Testis (tissue), 3 donors: ENCODE measurements around the gene SATB2. TPM values are rescaled to one million over a fixed set of nuclear protein-coding genes. Genes with fewer than 3 reads are reported as not detected.

Experiments used
- DNase-seq: peaks from one replicate; pipeline ENCODE4 v3.0.0-alpha.2; 2019
- H3K27ac ChIP-seq, 2 donors: fragments of 200-600 bp; sonication (generic); one replicate each; pipeline ENCODE4 v1.5.1; 2019
- H3K27me3 ChIP-seq: fragments of 200-600 bp; sonication (generic); one replicate; pipeline ENCODE4 v1.5.1; 2019
- H3K36me3 ChIP-seq: fragments of 200-600 bp; sonication (generic); one replicate; pipeline ENCODE4 v1.5.1; 2017; ENCODE audit warnings: low read depth; ENCODE audit errors: missing control alignments
- H3K4me1 ChIP-seq: fragments of 200-600 bp; sonication (generic); one replicate; pipeline ENCODE4 v1.5.1; 2019
- H3K4me3 ChIP-seq, 2 donors: fragments of 200-600 bp; sonication (generic); one replicate each; pipeline ENCODE4 v1.5.1; 2017 to 2019
- H3K9me3 ChIP-seq: fragments of 200-600 bp; sonication (generic); one replicate; pipeline ENCODE4 v1.5.1; 2017
- POLR2A ChIP-seq: fragments of 450-650 bp; IDR thresholded peaks from one replicate; pipeline ENCODE4 v1.6.1; 2017; ENCODE audit warnings: antibody characterized with exemption, mild to moderate bottlenecking, moderate library complexity
- WGBS, 2 donors: methylation state at CpG; one replicate each; pipeline ENCODE4 v1.1.5; 2018; 5-methylcytosine and 5-hydroxymethylcytosine counted together
- intact Hi-C: fragments of 100-400 bp; cut with DNase I; formaldehyde crosslinking; loops from one replicate; pipeline ENCODE4 v1.15.1; 2023; ENCODE audit warnings: low total_unique reads
- polyA plus RNA-seq: library from polyadenylated mRNA; stranded (reverse); fragments of 350-450 nt; fragmentation: Illumina TruSeq; extraction: RNeasy Lipid Tissue Mini Kit (QIAGEN cat#74804); gene quantifications from one replicate; pipeline ENCODE4 v1.2.3, GENCODE V29; 2014; ENCODE audit warnings: low read depth, low replicate concordance; ENCODE audit not compliant: insufficient read depth
- total RNA-seq, 2 donors: library from RNA; depleted of rRNA; stranded (reverse); fragments of >200 nt; gene quantifications; one replicate each; pipeline ENCODE4 v1.2.3, GENCODE V29; 2016
- TF ChIP-seq, protein P1 (sequence below), 3 experiments: fragments of 450-650 bp in 2 of 3; fragments of 200-600 bp in 1 of 3; sonication (generic) in 1 of 3; IDR thresholded peaks; one replicate each; pipeline ENCODE4 v1.5.1; 2016 to 2019; ENCODE audit warnings: antibody characterized with exemption in 3 of 3, mild to moderate bottlenecking in 2 of 3, moderate library complexity in 1 of 3

Gene SATB2
- total and polyA plus RNA-seq, 3 donors from 2014 or later: 5.1 to 15.1 (median 14.1) TPM

GRCh38 chr2:199279146-199279545 is 178.6 kb downstream of the SATB2 start:
- DNase-seq: no peak
- no peaks in the 10 kb centered on the region for H3K9me3 ChIP-seq
- no peak for TF ChIP-seq POLR2A
- TF ChIP-seq, protein P1, sequence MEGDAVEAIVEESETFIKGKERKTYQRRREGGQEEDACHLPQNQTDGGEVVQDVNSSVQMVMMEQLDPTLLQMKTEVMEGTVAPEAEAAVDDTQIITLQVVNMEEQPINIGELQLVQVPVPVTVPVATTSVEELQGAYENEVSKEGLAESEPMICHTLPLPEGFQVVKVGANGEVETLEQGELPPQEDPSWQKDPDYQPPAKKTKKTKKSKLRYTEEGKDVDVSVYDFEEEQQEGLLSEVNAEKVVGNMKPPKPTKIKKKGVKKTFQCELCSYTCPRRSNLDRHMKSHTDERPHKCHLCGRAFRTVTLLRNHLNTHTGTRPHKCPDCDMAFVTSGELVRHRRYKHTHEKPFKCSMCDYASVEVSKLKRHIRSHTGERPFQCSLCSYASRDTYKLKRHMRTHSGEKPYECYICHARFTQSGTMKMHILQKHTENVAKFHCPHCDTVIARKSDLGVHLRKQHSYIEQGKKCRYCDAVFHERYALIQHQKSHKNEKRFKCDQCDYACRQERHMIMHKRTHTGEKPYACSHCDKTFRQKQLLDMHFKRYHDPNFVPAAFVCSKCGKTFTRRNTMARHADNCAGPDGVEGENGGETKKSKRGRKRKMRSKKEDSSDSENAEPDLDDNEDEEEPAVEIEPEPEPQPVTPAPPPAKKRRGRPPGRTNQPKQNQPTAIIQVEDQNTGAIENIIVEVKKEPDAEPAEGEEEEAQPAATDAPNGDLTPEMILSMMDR (IDR thresholded peaks at IDR 0.05): no peak
- no peak overlapping the region for H3K4me3 ChIP-seq
- H3K27me3 ChIP-seq: no peaks in the 10 kb centered on the region
- H3K4me1 ChIP-seq: no peaks in the 10 kb centered on the region
- intact Hi-C loops: no loop called here
- no peak overlapping the region for H3K27ac ChIP-seq
- H3K36me3 ChIP-seq: no peaks in the 10 kb centered on the region

DNA sequence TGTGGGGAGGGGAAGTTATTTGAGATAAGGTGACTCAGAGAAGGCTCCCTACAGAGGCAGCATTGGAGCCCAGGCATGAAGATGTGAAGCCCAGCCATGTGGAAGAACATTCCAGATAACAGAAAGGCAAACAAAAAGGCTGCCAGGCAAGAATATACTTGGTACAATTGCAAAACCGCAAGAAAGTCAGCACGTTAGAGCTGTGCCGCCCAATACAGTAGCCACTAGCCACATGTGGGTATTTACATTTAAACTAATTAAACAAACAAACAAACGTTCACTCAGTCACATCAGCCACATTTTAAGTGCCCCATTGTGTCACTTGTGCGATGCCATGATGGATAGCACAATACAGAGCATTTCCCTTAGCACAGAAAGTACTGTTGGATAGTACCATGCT is 179.6 kb downstream of the SATB2 start:
- DNase-seq: no peak
- no peaks in the 10 kb centered on the region for H3K36me3 ChIP-seq
- intact Hi-C loops: no loop called here

DNA sequence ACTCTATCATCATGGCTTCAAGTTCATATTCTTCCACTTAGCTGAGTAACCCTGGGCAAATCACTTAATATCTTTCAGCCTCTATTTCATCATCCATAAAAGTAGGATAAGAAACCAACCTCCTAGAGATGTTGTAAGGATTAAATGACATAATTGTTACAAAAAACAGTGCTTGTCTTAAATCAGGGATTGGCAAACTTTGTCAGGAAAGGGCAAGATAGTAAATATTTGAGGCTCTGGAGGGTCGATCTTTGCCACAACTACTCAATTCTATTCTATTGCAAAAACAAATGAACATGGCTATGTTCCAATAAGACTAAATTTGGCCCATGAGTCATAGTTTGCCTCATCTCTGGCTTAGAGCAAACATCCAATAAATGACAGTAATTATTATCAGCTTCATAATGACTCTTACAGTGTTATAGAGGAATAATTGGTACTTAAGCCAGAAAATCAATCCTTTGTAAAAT is 184.7 kb downstream of the SATB2 start:
- intact Hi-C loops: no loop called here
- no peak for DNase-seq
- TF ChIP-seq, protein P1 (IDR thresholded peaks at IDR 0.05): no peak
- no peak for TF ChIP-seq POLR2A
- Histone ChIP-seq H3K9me3 (no peaks in the 10 kb centered on the region), H3K36me3 (no peaks in the 10 kb centered on the region), H3K4me3 (no peak overlapping the region), H3K4me1 (no peaks in the 10 kb centered on the region), H3K27ac (no peak overlapping the region), H3K27me3 (no peaks in the 10 kb centered on the region)
- 61% methylated on average over 1 of the region's 1 CpG for WGBS, 2 donors

More for the DNA sequence above, 179.6 kb downstream of the SATB2 start:
- H3K27me3 ChIP-seq: no peaks in the 10 kb centered on the region
- H3K27ac ChIP-seq: no peak overlapping the region
- H3K4me1 ChIP-seq: no peaks in the 10 kb centered on the region
- WGBS, 2 donors: 77 to 85% methylated on average over 5 of the region's 5 CpGs
- no peak overlapping the region for H3K4me3 ChIP-seq
- H3K9me3 ChIP-seq: no peaks in the 10 kb centered on the region
- TF ChIP-seq POLR2A: no peak
- TF ChIP-seq, protein P1 (IDR thresholded peaks at IDR 0.05): no peak

- no peaks in the 10 kb centered on the region for H3K36me3 ChIP-seq
- H3K9me3 ChIP-seq: no peaks in the 10 kb centered on the region
- no peaks in the 10 kb centered on the region for H3K27me3 ChIP-seq
- H3K4me3 ChIP-seq: no peak overlapping the region
- no peak for TF ChIP-seq POLR2A
- TF ChIP-seq, protein P1 (IDR thresholded peaks at IDR 0.05): no peak
- H3K27ac ChIP-seq: no peak overlapping the region
- no peak for DNase-seq
- intact Hi-C loops: no loop called here
- no peaks in the 10 kb centered on the region for H3K4me1 ChIP-seq
These were observed 195.8 kb downstream of the SATB2 start for GRCh38 chr2:199261936-199262335.

DNA sequence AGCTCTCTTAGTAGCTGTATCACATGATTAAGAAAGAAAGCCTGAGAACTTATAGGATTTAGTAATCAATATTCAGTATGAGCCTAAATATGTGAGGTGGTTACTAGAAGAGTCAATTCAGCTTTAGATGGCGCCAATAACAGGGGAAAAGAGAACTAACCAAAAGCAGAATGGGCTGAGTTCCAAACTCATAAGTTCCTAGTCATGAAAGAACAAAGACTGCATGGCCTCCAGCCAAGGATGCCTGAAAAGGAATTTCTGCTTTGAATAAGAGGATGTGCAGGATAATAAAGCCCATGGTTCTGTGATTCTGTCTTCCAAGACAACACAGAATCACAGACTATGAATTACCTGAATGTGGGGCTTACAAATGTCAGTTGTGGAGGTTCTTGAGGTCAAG is 196.5 kb downstream of the SATB2 start:
- no peak for TF ChIP-seq POLR2A
- TF ChIP-seq, protein P1 (IDR thresholded peaks at IDR 0.05): no peak
- H3K36me3 ChIP-seq: no peaks in the 10 kb centered on the region
- no peaks in the 10 kb centered on the region for H3K27me3 ChIP-seq
- DNase-seq: no peak
- H3K9me3 ChIP-seq: no peaks in the 10 kb centered on the region
- no peak overlapping the region for H3K27ac ChIP-seq
- 46 to 72% methylated on average over 1 of the region's 1 CpG for WGBS, 2 donors
- no peaks in the 10 kb centered on the region for H3K4me1 ChIP-seq
- no peak overlapping the region for H3K4me3 ChIP-seq
- intact Hi-C loops: no loop called here
